HG03457 (cell line): ENCODE data around the gene ANKRD2.
"Not testable (repeated sequence)": the region's sequence is repeated elsewhere in the genome, so short reads cannot be mapped to it uniquely, and the experiment has no call there.

ENCODE experiments used
- ATAC-seq: cut with Tn5 transposase; IDR thresholded peaks from one replicate; pipeline ENCODE4 v1.9.1; 2021; ENCODE audit warnings: moderate number of reproducible peaks; ENCODE audit not compliant: unreplicated experiment

The ANKRD2 gene

GRCh38 chr10:97572214-97572989 is at the start of gene ANKRD2:
ANKRD2 (plus strand) TSS chr10:97572779; CDS start chr10:97572789, 10 bp downstream.
- no peak for ATAC-seq

DNA sequence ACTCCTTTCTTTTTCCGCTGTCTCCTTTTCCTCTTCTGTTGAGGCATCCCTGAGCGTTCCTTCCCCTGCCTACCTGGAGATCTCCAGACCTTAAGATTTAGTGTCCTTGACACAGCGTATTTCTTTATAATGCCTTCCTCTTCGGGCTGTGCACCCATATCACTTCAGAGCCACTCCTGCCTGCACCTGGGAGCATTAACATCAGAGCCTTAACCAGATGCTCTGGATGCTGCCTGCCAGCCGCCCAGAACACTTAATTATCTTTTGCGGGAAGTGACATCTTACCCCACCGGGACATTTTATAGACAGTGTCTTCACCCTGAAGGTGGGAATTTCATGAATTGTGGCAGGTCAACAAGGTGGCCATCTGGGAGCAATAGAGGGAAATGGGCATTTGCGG is 49.6 kb upstream of the ANKRD2 start:
- ATAC-seq: no peak

GRCh38 chr10:97525086-97525485 is 47.5 kb upstream of the ANKRD2 start:
- ATAC-seq: no peak

DNA sequence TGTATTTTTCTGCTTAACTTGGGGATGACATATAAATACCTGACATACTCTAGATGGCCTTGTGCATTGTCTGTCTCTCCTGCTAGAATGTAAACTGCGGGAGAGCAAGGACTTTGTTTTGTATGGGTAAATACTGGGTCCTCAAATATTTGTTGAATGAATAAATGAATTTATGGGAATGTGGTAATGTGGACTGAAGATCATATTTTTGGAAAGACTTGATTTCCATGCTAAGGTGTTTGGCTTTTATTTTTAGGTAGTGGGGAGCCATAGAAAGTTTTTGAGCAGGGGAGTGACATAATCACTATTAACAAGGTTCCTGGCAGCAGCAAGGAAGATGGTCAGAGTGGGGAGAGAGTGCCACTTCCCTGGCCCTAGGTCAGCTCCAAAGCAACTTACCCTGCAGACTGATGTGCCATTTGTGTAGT is 46.9 kb upstream of the ANKRD2 start:
- ATAC-seq: no peak

DNA sequence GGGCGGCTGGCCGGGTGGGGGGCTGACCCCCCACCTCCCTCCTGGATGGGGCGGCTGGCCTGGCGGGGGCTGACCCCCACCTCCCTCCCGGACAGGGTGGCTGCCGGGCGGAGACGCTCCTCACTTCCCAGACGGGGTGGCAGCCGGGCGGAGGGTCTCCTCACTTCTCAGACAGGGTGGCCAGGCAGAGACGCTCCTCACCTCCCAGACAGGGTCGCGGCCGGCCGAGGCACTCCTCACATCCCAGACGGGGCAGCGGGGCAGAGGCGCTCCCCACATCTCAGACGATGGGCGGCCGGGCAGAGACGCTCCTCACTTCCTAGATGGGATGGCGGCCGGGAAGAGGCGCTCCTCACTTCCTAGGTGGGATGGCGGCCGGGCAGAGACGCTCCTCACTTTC is 43.7 kb upstream of the ANKRD2 start:
- ATAC-seq: not testable (repeated sequence)

GRCh38 chr10:97529685-97530465 is 42.7 kb upstream of the ANKRD2 start:
- ATAC-seq: no peak

GRCh38 chr10:97531401-97531986 is 41.1 kb upstream of the ANKRD2 start:
- ATAC-seq: no peak

DNA sequence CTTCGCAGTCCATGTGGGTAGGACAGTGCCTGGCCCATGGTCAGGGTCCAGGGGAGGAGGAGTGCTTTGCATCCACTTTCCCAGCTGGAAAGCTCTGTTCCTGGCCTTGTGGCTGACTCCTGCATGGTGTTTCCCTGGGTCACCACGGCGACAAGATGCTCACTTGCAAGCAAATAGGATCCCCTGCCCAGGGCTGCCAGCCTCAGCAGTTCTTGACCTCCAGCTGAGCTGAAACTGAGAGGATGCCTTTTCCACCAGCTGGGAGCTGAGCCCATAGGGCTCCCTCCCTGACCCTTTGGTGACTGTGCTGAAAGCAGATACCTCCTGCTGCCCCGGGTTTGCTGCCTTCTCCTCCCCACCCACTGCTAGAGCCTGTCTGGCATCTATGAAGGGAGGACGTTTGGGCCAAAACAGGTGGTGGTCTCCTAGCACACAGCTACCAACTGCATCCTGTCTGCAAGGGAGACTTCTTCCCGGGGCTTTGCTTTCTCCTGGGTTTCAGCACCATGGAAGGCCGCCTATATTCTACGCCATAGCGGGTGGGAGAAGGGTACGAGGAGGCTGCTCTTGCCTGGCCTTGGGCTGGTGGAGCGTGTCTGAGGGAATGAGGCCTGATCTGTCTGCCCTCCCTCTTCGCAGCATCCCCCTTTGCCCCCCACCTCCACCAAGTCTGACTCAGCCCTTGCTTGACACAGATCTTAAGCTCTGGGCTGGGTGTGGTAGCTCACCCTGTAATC is 39.5 kb upstream of the ANKRD2 start:
- ATAC-seq: no peak

DNA sequence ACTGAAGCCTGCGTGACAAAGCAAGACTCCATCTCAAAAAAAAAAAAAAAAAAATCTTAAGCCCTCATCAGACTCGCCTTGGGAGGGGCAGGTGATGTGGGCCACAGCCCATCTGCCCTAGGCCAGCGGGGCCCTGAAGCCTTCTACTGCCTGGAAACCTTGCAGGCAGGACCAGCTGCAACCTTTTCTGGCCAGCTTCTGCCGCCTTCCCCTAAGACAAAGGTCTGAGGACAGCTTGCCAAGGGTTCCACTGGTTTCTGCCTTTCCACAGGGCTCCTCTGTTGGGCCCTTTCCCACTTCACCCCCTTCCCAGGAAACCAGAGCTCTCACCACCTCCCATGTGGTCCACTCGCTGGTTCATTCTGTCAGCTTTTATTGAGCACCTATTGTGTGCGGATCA is 38.7 kb upstream of the ANKRD2 start:
- no peak for ATAC-seq

- no peak for ATAC-seq
Measured at GRCh38 chr10:97534746-97535367, 37.7 kb upstream of the ANKRD2 start.

GRCh38 chr10:97537186-97537869 is 35.3 kb upstream of the ANKRD2 start:
- ATAC-seq: no peak

- no peak for ATAC-seq
Measured at GRCh38 chr10:97538411-97538810, 34.2 kb upstream of the ANKRD2 start.

- ATAC-seq: no peak
Measured at GRCh38 chr10:97538839-97539238, 33.7 kb upstream of the ANKRD2 start.

GRCh38 chr10:97539523-97540200 is 32.9 kb upstream of the ANKRD2 start:
- ATAC-seq: no peak

DNA sequence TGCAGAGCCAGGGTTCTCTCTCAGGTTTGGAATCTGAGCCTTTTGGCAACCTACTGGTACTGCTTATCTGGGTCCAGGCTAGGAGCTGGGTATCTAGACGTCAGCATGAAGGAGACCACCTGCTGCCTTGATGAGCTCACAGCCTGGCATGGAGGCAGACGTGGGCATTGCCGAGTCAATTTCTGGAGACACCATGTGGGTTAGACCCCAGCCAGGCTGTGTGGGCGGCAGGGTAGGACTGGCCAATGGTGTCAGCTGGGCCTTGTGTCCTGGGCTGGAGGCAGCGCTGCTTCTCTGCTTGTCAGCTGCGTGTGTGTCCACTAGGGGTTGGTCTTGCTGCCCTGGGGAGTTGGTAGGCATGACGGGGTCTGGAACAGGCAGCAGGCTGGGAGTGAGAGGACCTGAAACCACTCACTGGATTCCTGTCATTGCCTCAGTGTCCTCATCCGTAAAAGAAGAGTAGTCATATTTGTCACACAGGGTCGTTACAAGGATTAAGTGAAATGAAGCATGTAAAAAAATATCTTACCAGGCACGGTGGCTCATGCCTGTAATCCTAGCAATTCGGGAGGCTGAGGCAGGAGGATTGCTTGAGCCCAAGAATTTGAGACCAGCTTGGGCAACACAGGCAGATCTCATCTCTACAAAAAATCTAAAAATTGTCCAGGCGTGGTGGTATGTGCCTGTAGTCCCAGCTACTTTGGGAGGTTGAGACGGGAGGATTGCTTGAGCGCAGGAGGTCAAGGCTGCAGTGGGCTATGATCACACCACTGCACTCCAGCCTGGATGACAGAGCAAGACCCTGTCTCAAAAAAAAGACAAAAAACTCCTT is 31.7 kb upstream of the ANKRD2 start:
- no peak for ATAC-seq

DNA sequence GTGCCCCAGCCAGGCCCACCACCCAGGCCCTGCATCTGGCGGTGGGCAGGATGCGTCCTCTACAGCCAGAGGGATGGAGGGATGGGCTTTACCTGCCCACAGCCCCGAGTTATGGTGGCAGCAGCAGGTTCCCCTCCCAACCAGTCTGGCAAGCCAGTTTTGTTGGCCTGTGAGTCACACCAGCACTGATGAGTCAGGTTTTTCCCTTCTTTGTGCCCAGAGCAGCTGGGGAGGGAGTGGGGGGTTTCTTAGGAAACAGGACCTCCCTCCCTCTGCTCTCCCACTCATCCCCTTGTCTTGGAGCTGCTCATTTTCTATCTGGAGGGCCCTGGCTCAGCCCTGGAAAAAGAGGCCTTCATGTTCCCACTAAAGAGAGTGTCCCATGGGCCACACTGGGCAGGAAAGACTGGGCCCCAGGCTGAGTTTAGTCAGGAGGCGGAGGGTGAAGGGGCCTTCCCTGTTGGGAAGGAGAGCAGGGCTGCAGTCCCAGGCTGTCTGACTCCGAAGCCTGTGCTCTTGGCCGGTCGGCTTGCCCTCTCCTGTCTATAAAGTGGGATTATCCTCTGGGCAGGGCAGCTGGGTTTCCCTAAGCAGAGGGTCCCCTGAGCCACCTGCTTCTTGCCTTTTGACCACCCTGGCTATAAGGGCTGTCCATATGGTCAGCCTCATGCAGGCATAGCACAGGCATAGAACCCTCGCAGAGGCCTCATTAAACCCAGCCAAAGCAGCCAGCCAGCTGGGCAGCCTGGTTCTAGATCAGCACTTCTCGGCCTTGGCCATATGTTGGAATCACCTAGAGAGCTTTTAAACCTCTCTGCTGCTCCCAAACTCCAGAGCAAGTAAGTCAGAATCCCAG is 30.2 kb upstream of the ANKRD2 start:
- no peak for ATAC-seq

GRCh38 chr10:97543025-97543546 is 29.5 kb upstream of the ANKRD2 start:
- ATAC-seq: no peak
